Keratinocyte (primary cell): ENCODE data around the gene VPS26C. TPM values are rescaled to one million over a fixed set of nuclear protein-coding genes. Genes with fewer than 3 reads are reported as not detected.

Experiments used
- DNase-seq: peaks from one replicate; pipeline ENCODE4 v3.0.0-alpha.2; 2011; ENCODE audit warnings: low read depth, missing footprints, low spot score
- FAIRE-seq: peaks from 2 replicates; lab custom pipeline; 2011; peaks lifted over from hg19 to GRCh38; lab: Jason Lieb, UNC
- H2AFZ ChIP-seq: 2 replicates; pipeline ENCODE4 v1.6.0; 2012; ENCODE audit warnings: low read length, control low read depth, inconsistent platforms; ENCODE audit not compliant: control insufficient read depth
- H3K27ac ChIP-seq: 2 replicates; pipeline ENCODE4 v1.5.1; 2011; ENCODE audit warnings: low read length; ENCODE audit not compliant: control insufficient read depth, insufficient read depth
- H3K27me3 ChIP-seq: 3 replicates; pipeline ENCODE4 v1.6.0; 2011; ENCODE audit warnings: low read length; ENCODE audit not compliant: control insufficient read depth, insufficient read depth; ENCODE audit errors: extremely low read depth
- H3K36me3 ChIP-seq, 2 experiments: 2 replicates in 1 of 2; 3 replicates in 1 of 2; pipeline ENCODE4 v1.5.1; 2011; ENCODE audit warnings: low read length in 2 of 2, mild to moderate bottlenecking in 1 of 2; ENCODE audit not compliant: control insufficient read depth in 2 of 2, insufficient read depth in 2 of 2; ENCODE audit errors: extremely low read depth in 1 of 2
- H3K4me1 ChIP-seq: 3 replicates; pipeline ENCODE4 v1.5.1; 2011; ENCODE audit warnings: low read length; ENCODE audit not compliant: control insufficient read depth, insufficient read depth; ENCODE audit errors: extremely low read depth
- H3K4me2 ChIP-seq: 3 replicates; pipeline ENCODE4 v1.6.0; 2011; ENCODE audit warnings: low read depth, low read length; ENCODE audit not compliant: control insufficient read depth, insufficient read depth; ENCODE audit errors: extremely low read depth
- H3K4me3 ChIP-seq, 3 experiments: fragments of 200-600 bp in 1 of 3; sonication (generic) in 1 of 3; 2 replicates in 2 of 3; 3 replicates in 1 of 3; pipeline ENCODE4 v1.5.1; 2011 to 2016; ENCODE audit warnings: low read length in 3 of 3, mild to moderate bottlenecking in 3 of 3, control low read depth in 2 of 3, inconsistent platforms in 1 of 3, low read depth in 1 of 3, mixed read lengths in 1 of 3, mixed run types in 1 of 3, moderate library complexity in 1 of 3; ENCODE audit not compliant: control insufficient read depth in 2 of 3, insufficient read depth in 2 of 3; ENCODE audit errors: extremely low read depth in 1 of 3
- H3K79me2 ChIP-seq: 2 replicates; pipeline ENCODE4 v1.6.0; 2012; ENCODE audit warnings: low read length; ENCODE audit not compliant: control insufficient read depth, insufficient read depth
- H3K9ac ChIP-seq: 3 replicates; pipeline ENCODE4 v1.6.0; 2011; ENCODE audit warnings: low read length; ENCODE audit not compliant: control insufficient read depth, insufficient read depth; ENCODE audit errors: extremely low read depth
- H3K9me1 ChIP-seq: 3 replicates; pipeline ENCODE4 v1.6.0; 2011; ENCODE audit warnings: low read length; ENCODE audit not compliant: control insufficient read depth, insufficient read depth; ENCODE audit errors: extremely low read depth
- H3K9me3 ChIP-seq: 2 replicates; pipeline ENCODE4 v1.5.1; 2012; ENCODE audit warnings: low read depth, low read length; ENCODE audit not compliant: control insufficient read depth
- H4K20me1 ChIP-seq: 3 replicates; pipeline ENCODE4 v1.6.0; 2011; ENCODE audit warnings: low read length; ENCODE audit not compliant: control insufficient read depth, insufficient read depth; ENCODE audit errors: extremely low read depth
- CTCF ChIP-seq, 3 experiments: IDR thresholded peaks in 1 of 3; conservative IDR thresholded peaks in 1 of 3; optimal IDR thresholded peaks in 1 of 3; 2 replicates in 2 of 3; 3 replicates in 1 of 3; pipeline versions ENCODE3 to v1.5.1; 2011; ENCODE audit warnings: low read length in 3 of 3, mild to moderate bottlenecking in 3 of 3, moderate library complexity in 2 of 3, control low read depth in 1 of 3, inconsistent platforms in 1 of 3; ENCODE audit not compliant: insufficient read depth in 2 of 3; ENCODE audit errors: extremely low read depth in 1 of 3
- EZH2 ChIP-seq: IDR thresholded peaks from one replicate; pipeline ENCODE4 v1.6.1; 2012; ENCODE audit warnings: inconsistent platforms, mild to moderate bottlenecking, low read length, moderate library complexity
- dilution Hi-C: fragments of 300-500 bp; cut with MboI; formaldehyde crosslinking; loops from one replicate; pipeline ENCODE4 v1.7.0; 2020; ENCODE audit warnings: low sequenced_read_pairs; ENCODE audit not compliant: extremely low pct_ligation_motif_present
- polyA plus RNA-seq, 5 experiments: library from polyadenylated mRNA; depleted of rRNA in 3 of 5; stranded (reverse) in 3 of 5; stranded (forward) in 1 of 5; unstranded in 1 of 5; fragments of >200 nt; gene quantifications; 1 replicate in 1 of 5; 2 replicates in 3 of 5; 3 replicates in 1 of 5; pipeline versions ENCODE4 v1.2.1 to v1.2.3, GENCODE V29; 2011 to 2012; ENCODE audit warnings: missing spikeins in 2 of 5, low read depth in 1 of 5, low replicate concordance in 1 of 5

VPS26C gene
- polyA plus RNA-seq, 1 donor (not counting 4 experiments of a cell fraction or from before 2014, with no cell fraction given) = 41.3 TPM

- Histone ChIP-seq H3K4me1 (no peaks in the 10 kb centered on the region), H4K20me1 (no peaks in the 10 kb centered on the region), H3K9ac (no peak overlapping the region), H3K27me3 (no peaks in the 10 kb centered on the region), H2AFZ (no peak overlapping the region), H3K4me2 (no peak overlapping the region), H3K9me1 (no peaks in the 10 kb centered on the region), H3K79me2 (peaks cover 78% of the 10 kb centered on the region), H3K9me3 (no peaks in the 10 kb centered on the region), H3K36me3 (peaks cover 0 to 6% of the 10 kb centered on the region in 2 experiments), H3K4me3 (no peak overlapping the region), H3K27ac (no peak overlapping the region)
- dilution Hi-C loops = no loop called here
- FAIRE-seq (no peak), DNase-seq (no peak)
- TF ChIP-seq EZH2 = no peak
- TF ChIP-seq CTCF (optimal IDR thresholded peaks at IDR 0.05 in 1 of 3, IDR thresholded peaks at IDR 0.05 in 1 of 3, conservative IDR thresholded peaks at IDR 0.05 in 1 of 3; ENCODE audit: extremely low read depth in 1 of 3, insufficient read depth in 2 of 3, low read length in 3 of 3) = no peak
Observed at GRCh38 chr21:37245151-37245550, 22.0 kb downstream of the VPS26C start.

GRCh38 chr21:37244501-37245095 lies 22.5 kb downstream of the VPS26C start:
- H3K36me3 ChIP-seq = peaks cover 0 to 6% of the 10 kb centered on the region in 2 experiments
- H3K9ac ChIP-seq = no peak overlapping the region
- dilution Hi-C loops = no loop called here
- H3K4me2 ChIP-seq = no peak overlapping the region
- no peak overlapping the region for H3K4me3 ChIP-seq
- H2AFZ ChIP-seq = no peak overlapping the region
- H3K4me1 ChIP-seq = no peaks in the 10 kb centered on the region
- no peak for TF ChIP-seq EZH2
- no peak for TF ChIP-seq CTCF (optimal IDR thresholded peaks at IDR 0.05 in 1 of 3, IDR thresholded peaks at IDR 0.05 in 1 of 3, conservative IDR thresholded peaks at IDR 0.05 in 1 of 3; ENCODE audit: extremely low read depth in 1 of 3, insufficient read depth in 2 of 3, low read length in 3 of 3)
- no peaks in the 10 kb centered on the region for H3K9me3 ChIP-seq
- peaks cover 75% of the 10 kb centered on the region for H3K79me2 ChIP-seq
- no peaks in the 10 kb centered on the region for H3K27me3 ChIP-seq
- no peak for FAIRE-seq
- H4K20me1 ChIP-seq = no peaks in the 10 kb centered on the region
- no peak overlapping the region for H3K27ac ChIP-seq
- no peaks in the 10 kb centered on the region for H3K9me1 ChIP-seq
- DNase-seq = no peak
